ENCODE results near the gene STIP1. TPM values are rescaled to one million over a fixed set of nuclear protein-coding genes. Genes with fewer than 3 reads are reported as not detected.

STIP1 gene
- total RNA-seq, 1 donor from 2014 or later: 200 TPM

DNA sequence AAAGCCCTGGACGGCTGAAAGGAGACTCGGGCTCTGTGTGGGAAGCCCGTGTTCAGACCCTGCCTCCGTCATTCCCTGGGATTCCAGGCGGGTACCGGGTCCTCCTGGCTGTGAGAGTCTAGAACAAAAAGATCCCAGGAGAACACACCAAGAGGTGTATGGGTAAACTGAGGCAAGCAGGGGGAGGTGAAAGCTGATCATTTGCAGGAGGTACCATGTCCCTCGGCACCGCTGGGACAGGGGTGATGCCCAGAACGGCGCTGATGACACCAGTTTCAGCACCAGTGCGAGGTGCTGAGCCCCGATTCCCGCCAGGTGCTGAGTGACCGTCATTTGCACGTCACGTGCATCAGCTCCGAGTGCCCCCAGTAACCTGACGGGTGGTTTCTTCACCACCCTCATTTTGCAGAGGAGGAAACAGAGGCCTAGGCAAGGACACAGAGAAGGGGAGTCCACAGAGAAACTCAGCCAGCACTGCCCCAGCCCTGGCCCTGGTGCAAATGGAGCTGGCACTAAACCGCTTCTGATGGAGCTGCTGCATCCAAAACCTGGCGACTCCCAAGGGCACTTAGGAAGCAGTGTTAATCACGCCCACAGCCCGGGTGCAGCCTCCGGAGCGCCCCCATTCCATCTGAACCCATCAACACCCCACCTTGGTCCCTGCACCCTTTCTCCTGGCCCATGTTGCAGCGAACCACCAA lies 36.9 kb upstream of the STIP1 start:
- Mint-ChIP-seq H3K4me3 (ENCODE audit: unreplicated experiment) (no peak overlapping the region), H3K27me3 (ENCODE audit: low read depth, unreplicated experiment) (peaks cover 35% of the 10 kb centered on the region), H3K27ac (ENCODE audit: unreplicated experiment) (no peak overlapping the region), H3K36me3 (ENCODE audit: low read depth, unreplicated experiment) (no peaks in the 10 kb centered on the region), H3K4me1 (ENCODE audit: low read depth, unreplicated experiment) (no peaks in the 10 kb centered on the region), H3K9me3 (ENCODE audit: unreplicated experiment) (peaks cover 1% of the 10 kb centered on the region)
- H3K9ac ChIP-seq (ENCODE audit: low read length): no peak overlapping the region
- TF ChIP-seq, protein P1, sequence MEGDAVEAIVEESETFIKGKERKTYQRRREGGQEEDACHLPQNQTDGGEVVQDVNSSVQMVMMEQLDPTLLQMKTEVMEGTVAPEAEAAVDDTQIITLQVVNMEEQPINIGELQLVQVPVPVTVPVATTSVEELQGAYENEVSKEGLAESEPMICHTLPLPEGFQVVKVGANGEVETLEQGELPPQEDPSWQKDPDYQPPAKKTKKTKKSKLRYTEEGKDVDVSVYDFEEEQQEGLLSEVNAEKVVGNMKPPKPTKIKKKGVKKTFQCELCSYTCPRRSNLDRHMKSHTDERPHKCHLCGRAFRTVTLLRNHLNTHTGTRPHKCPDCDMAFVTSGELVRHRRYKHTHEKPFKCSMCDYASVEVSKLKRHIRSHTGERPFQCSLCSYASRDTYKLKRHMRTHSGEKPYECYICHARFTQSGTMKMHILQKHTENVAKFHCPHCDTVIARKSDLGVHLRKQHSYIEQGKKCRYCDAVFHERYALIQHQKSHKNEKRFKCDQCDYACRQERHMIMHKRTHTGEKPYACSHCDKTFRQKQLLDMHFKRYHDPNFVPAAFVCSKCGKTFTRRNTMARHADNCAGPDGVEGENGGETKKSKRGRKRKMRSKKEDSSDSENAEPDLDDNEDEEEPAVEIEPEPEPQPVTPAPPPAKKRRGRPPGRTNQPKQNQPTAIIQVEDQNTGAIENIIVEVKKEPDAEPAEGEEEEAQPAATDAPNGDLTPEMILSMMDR (IDR thresholded peaks at IDR 0.05; ENCODE audit: insufficient read depth, low read depth, low read length): peak; percentile 11
- TF ChIP-seq EZH2 (IDR thresholded peaks at IDR 0.05; ENCODE audit: insufficient read depth, low read length): no peak
- H3K36me3 ChIP-seq (ENCODE audit: insufficient read depth, low read length): no peaks in the 10 kb centered on the region
- no peak for DNase-seq (ENCODE audit: low read depth)
- H3K27me3 ChIP-seq (ENCODE audit: insufficient read depth, low read length): peaks cover 4% of the 10 kb centered on the region
- no peak overlapping the region for H3K4me3 ChIP-seq (ENCODE audit: insufficient read depth, low read depth, low read length)
- no peak overlapping the region for H3K27ac ChIP-seq (ENCODE audit: low read depth, low read length)
- H4K20me1 ChIP-seq (ENCODE audit: insufficient read depth, low read length): peaks cover 29% of the 10 kb centered on the region
- H3K79me2 ChIP-seq (ENCODE audit: insufficient read depth, low read length): no peaks in the 10 kb centered on the region
- FAIRE-seq: no peak
- H3K9me3 ChIP-seq (ENCODE audit: insufficient read depth, low read depth, low read length): no peaks in the 10 kb centered on the region
- no peak overlapping the region for H2AFZ ChIP-seq (ENCODE audit: low read depth, low read length)
- no peak overlapping the region for H3K4me2 ChIP-seq (ENCODE audit: low read length)
- no peaks in the 10 kb centered on the region for H3K4me1 ChIP-seq (ENCODE audit: insufficient read depth, low read length)

DNA sequence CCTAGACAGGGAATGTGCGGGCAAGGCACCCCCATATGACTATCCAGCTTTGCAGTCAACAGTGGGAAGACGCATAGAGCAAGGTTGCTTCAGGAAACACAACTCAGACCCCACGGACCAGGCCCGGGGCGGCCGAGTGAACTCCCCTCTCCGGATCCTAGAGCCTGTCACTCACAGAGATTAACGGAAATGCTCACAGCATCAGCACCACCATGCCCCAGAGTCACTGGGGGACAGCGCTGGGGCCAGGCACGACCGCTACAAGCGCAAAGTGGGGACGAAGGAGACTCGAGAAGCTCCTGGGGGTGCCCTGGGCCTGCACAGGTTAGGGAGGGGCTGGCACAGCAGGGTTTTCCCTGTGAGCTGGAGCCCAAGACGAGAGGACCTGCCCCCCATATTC lies 35.9 kb upstream of the STIP1 start:
- H3K9ac ChIP-seq (ENCODE audit: low read length): no peak overlapping the region
- no peaks in the 10 kb centered on the region for H3K79me2 ChIP-seq (ENCODE audit: insufficient read depth, low read length)
- H3K9me3 ChIP-seq (ENCODE audit: insufficient read depth, low read depth, low read length): no peaks in the 10 kb centered on the region
- Mint-ChIP-seq H3K27me3 (ENCODE audit: low read depth, unreplicated experiment) (peaks cover 41% of the 10 kb centered on the region), H3K4me1 (ENCODE audit: low read depth, unreplicated experiment) (no peaks in the 10 kb centered on the region), H3K9me3 (ENCODE audit: unreplicated experiment) (peaks cover 1% of the 10 kb centered on the region), H3K36me3 (ENCODE audit: low read depth, unreplicated experiment) (no peaks in the 10 kb centered on the region), H3K27ac (ENCODE audit: unreplicated experiment) (no peak overlapping the region), H3K4me3 (ENCODE audit: unreplicated experiment) (no peak overlapping the region)
- DNase-seq (ENCODE audit: low read depth) (no peak), FAIRE-seq (no peak)
- no peaks in the 10 kb centered on the region for H3K4me1 ChIP-seq (ENCODE audit: insufficient read depth, low read length)
- H4K20me1 ChIP-seq (ENCODE audit: insufficient read depth, low read length): peaks cover 29% of the 10 kb centered on the region
- no peak for TF ChIP-seq EZH2 (IDR thresholded peaks at IDR 0.05; ENCODE audit: insufficient read depth, low read length)
- TF ChIP-seq, protein P1 (IDR thresholded peaks at IDR 0.05; ENCODE audit: insufficient read depth, low read depth, low read length): no peak
- no peak overlapping the region for H3K4me3 ChIP-seq (ENCODE audit: insufficient read depth, low read depth, low read length)
- no peak overlapping the region for H2AFZ ChIP-seq (ENCODE audit: low read depth, low read length)
- no peaks in the 10 kb centered on the region for H3K36me3 ChIP-seq (ENCODE audit: insufficient read depth, low read length)
- no peak overlapping the region for H3K27ac ChIP-seq (ENCODE audit: low read depth, low read length)
- no peak overlapping the region for H3K4me2 ChIP-seq (ENCODE audit: low read length)
- peaks cover 7% of the 10 kb centered on the region for H3K27me3 ChIP-seq (ENCODE audit: insufficient read depth, low read length)

Data from astrocyte (in vitro differentiated cells and primary cell).